B cell (primary cell): ENCODE results near the gene FBXL4. TPM values are rescaled to one million over a fixed set of nuclear protein-coding genes. Genes with fewer than 3 reads are reported as not detected.
A peak's percentile ranks its signal among the peaks of the same experiment; 100 is the strongest.

Source experiments
- ATAC-seq: fragments of 200-7000 bp; cut with Tn5 transposase; one replicate; pipeline ENCODE4 v1.10.0; 2021; ENCODE audit warnings: low read depth, mild to moderate bottlenecking, moderate number of reproducible peaks, moderate library complexity
- CTCF ChIA-PET: fragments of 350-600 bp; sonication (Branson Sonifier 250); formaldehyde crosslinking; loops from one replicate; lab custom pipeline; 2021; ENCODE audit warnings: antibody characterized with exemption, inconsistent platforms; lab: Charles Lee
- POLR2A ChIA-PET: fragments of 350-600 bp; sonication (Branson Sonifier 250); formaldehyde crosslinking; loops from one replicate; lab custom pipeline; 2021; ENCODE audit warnings: antibody characterized with exemption; lab: Charles Lee
- DNase-seq: peaks from one replicate; pipeline ENCODE4 v3.0.0; 2013
- H2AFZ ChIP-seq: 2 replicates; pipeline ENCODE4 v1.6.1; 2012; ENCODE audit warnings: mild to moderate bottlenecking, low read depth, low read length; ENCODE audit not compliant: insufficient read depth, poor library complexity, severe bottlenecking
- H3K27ac ChIP-seq, 2 donors: 1 replicate in 1 of 2; 2 replicates in 1 of 2; pipeline ENCODE4 v1.5.1; 2012 to 2013; ENCODE audit warnings: low read length in 2 of 2, mild to moderate bottlenecking in 2 of 2, moderate library complexity in 1 of 2
- H3K27me3 ChIP-seq, 4 experiments: fragments of 200-600 bp in 1 of 4; sonication (generic) in 1 of 4; replicated peaks in 1 of 4; 1 replicate in 2 of 4; 2 replicates in 2 of 4; pipeline versions ENCODE4 v1.6.1 to v1.7.0; 2013 to 2016; ENCODE audit warnings: low read length in 3 of 4, mild to moderate bottlenecking in 2 of 4, mixed read lengths in 1 of 4, moderate library complexity in 1 of 4; ENCODE audit not compliant: insufficient read depth in 4 of 4, control insufficient read depth in 3 of 4; ENCODE audit errors: control extremely low read depth in 1 of 4
- H3K36me3 ChIP-seq, 2 experiments: replicated peaks in 1 of 2; 1 replicate in 1 of 2; 2 replicates in 1 of 2; pipeline versions ENCODE4 v1.6.1 to v1.7.1; 2013; ENCODE audit warnings: low read length in 1 of 2; ENCODE audit not compliant: insufficient read depth in 2 of 2, control insufficient read depth in 1 of 2; ENCODE audit errors: control extremely low read depth in 1 of 2, extremely low read depth in 1 of 2
- H3K4me1 ChIP-seq, 2 donors: fragments of 200-600 bp in 1 of 2; sonication (generic) in 1 of 2; 1 replicate in 1 of 2; 2 replicates in 1 of 2; pipeline versions ENCODE4 v1.5.1 to v1.6.1; 2013 to 2017; ENCODE audit warnings: low read length in 2 of 2; ENCODE audit not compliant: control insufficient read depth in 2 of 2, insufficient read depth in 2 of 2
- H3K4me2 ChIP-seq: replicated peaks from 2 replicates; pipeline ENCODE3; 2012; ENCODE audit warnings: mild to moderate bottlenecking, low read depth, low read length; ENCODE audit not compliant: poor library complexity, severe bottlenecking
- H3K4me3 ChIP-seq, 5 experiments: fragments of 200-600 bp in 1 of 5; sonication (generic) in 1 of 5; 1 replicate in 3 of 5; 2 replicates in 2 of 5; pipeline versions ENCODE4 v1.5.1 to v1.7.0; 2011 to 2016; ENCODE audit warnings: low read length in 4 of 5, mild to moderate bottlenecking in 4 of 5, low read depth in 2 of 5, control low read depth in 1 of 5, moderate library complexity in 1 of 5; ENCODE audit not compliant: insufficient read depth in 1 of 5; ENCODE audit errors: control extremely low read depth in 1 of 5, extremely low read depth in 1 of 5
- H3K79me2 ChIP-seq: fragments of 200-600 bp; sonication (generic); one replicate; pipeline ENCODE4 v1.6.0; 2016; ENCODE audit warnings: low read length; ENCODE audit not compliant: control insufficient read depth, insufficient read depth
- H3K9ac ChIP-seq: fragments of 200-600 bp; sonication (generic); 2 replicates; pipeline ENCODE4 v1.6.1; 2017; ENCODE audit warnings: mild to moderate bottlenecking, low read length, moderate library complexity
- H3K9me3 ChIP-seq, 3 donors: one replicate each; pipeline versions ENCODE4 v1.6.1 to v1.7.1; 2013; ENCODE audit warnings: low read length in 2 of 3; ENCODE audit not compliant: control insufficient read depth in 2 of 3, insufficient read depth in 1 of 3; ENCODE audit errors: control extremely low read depth in 1 of 3
- H4K20me1 ChIP-seq: 2 replicates; pipeline ENCODE4 v1.6.0; 2012; ENCODE audit warnings: mild to moderate bottlenecking, low read length; ENCODE audit not compliant: insufficient read depth, control insufficient read depth, poor library complexity, severe bottlenecking
- H3K27ac Mint-ChIP-seq: one replicate; pipeline ENCODE4 v1.8.0; 2021; ENCODE audit warnings: mixed read lengths
- H3K27me3 Mint-ChIP-seq: one replicate; pipeline ENCODE4 v1.8.0; 2021; ENCODE audit warnings: mixed read lengths
- H3K4me1 Mint-ChIP-seq: one replicate; pipeline ENCODE4 v1.8.0; 2021; ENCODE audit warnings: mixed read lengths
- H3K4me3 Mint-ChIP-seq: one replicate; pipeline ENCODE4 v1.8.0; 2021; ENCODE audit warnings: mixed read lengths
- H3K9me3 Mint-ChIP-seq: one replicate; pipeline ENCODE4 v1.8.0; 2022; ENCODE audit warnings: mixed read lengths; ENCODE audit not compliant: insufficient read depth
- EZH2 ChIP-seq: IDR thresholded peaks from 2 replicates; pipeline ENCODE4 v1.6.1; 2012; ENCODE audit warnings: borderline replicate concordance, low read depth, mild to moderate bottlenecking, moderate library complexity, low read length; ENCODE audit not compliant: insufficient read depth, poor library complexity, severe bottlenecking
- WGBS: methylation state at CpG from one replicate; pipeline ENCODE4 v1.1.5; 2013; ENCODE audit warnings: missing lambda C conversion rate; ENCODE audit not compliant: insufficient coverage; 5-methylcytosine and 5-hydroxymethylcytosine counted together
- intact Hi-C: fragments of 100-400 bp; cut with micrococcal nuclease; formaldehyde crosslinking; loops from one replicate; pipeline ENCODE4 v1.10.0; 2022
- polyA plus RNA-seq: library from polyadenylated mRNA; depleted of rRNA; stranded (reverse); fragments of >200 nt; gene quantifications from 2 replicates; pipeline ENCODE4 v1.2.3, GENCODE V29; 2012
- total RNA-seq, 2 donors: library from RNA; stranded (reverse); fragments of 120-200 nt in 1 of 2; gene quantifications; 1 replicate in 1 of 2; 2 replicates in 1 of 2; pipeline versions ENCODE4 v1.2.3 to v1.2.4, GENCODE V29; 2013 to 2022
- TF ChIP-seq, protein P1 (sequence below): fragments of 200-600 bp; IDR thresholded peaks from one replicate; pipeline ENCODE4 v1.8.0; 2022; ENCODE audit warnings: antibody characterized with exemption, mild to moderate bottlenecking

Gene FBXL4
- total and polyA plus RNA-seq, 2 donors (not counting 1 experiment from before 2014, with no cell fraction given), result 9.2 to 22.0 TPM

DNA sequence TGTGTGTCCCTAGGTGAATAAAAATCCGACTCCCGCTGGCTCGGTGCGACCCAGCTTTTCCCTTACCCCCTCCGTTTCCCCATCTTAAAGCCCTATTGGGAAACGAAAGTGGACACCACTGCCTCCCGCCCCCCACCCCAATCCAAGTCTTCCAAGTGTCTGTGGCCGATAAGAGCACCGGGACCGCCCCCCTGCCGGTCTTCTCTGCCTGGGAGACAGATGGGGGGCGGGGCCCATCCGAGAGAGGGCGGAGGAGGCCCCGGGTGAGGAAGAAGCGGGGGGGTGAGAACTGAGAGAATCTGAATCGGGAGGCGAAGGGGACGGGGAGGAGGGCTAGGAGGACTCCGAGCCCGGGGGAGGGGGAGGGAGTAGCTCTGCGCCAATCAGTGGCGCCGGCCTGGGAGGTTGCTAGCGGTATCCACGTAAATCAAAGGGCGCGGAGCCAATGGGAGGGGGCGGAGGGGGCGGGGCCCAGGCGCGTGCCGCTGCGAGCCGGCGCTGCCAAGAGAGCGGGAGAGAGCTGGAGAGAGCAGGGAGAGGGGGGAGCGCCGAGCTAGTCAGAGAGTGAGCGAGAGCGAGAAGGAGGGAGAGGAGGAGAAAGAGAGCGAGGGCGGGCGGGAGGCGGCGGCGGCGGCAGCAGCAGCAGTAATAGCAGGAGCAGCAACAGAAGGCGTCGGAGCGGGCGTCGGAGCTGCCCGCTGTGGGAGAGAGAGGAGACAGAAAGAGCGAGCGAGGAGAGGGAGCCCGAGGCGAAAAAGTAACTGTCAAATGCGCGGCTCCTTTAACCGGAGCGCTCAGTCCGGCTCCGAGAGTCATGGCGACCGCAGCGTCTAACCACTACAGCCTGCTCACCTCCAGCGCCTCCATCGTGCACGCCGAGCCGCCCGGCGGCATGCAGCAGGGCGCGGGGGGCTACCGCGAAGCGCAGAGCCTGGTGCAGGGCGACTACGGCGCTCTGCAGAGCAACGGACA lies 113.4 kb downstream of the FBXL4 start, which contains the start of gene POU3F2:
Gene POU3F2, plus strand, starts transcription at position 515 of the 972 bp plus-strand sequence. Its CDS starts 300 bp downstream, at position 815.
- 1% methylated on average over 71 of the region's 83 CpGs for WGBS
- H3K27ac ChIP-seq, result no peak within 1 kb of the TSS
- Mint-ChIP-seq H3K9me3 (no peaks in the 10 kb centered on the region), H3K27me3 (peaks cover 77% of the 10 kb centered on the region), H3K27ac (peak within 1 kb of the TSS; percentile 63), H3K4me3 (peak within 1 kb of the TSS; percentile 92), H3K4me1 (peaks cover 45% of the 10 kb centered on the region)
- peaks cover 0 to 42% (median 0%) of the 10 kb centered on the region in 3 donors for H3K9me3 ChIP-seq
- H3K27me3 ChIP-seq, result peaks cover 0 to 81% (median 69%) of the 10 kb centered on the region in 4 experiments
- no peaks in the 10 kb centered on the region for H3K79me2 ChIP-seq
- H2AFZ ChIP-seq, result peak within 1 kb of the TSS; percentile 93
- peak within 1 kb of the TSS; percentile 77 for H3K9ac ChIP-seq
- H4K20me1 ChIP-seq, result no peaks in the 10 kb centered on the region
- H3K4me1 ChIP-seq, result peaks cover 49 to 60% of the 10 kb centered on the region in 2 donors
- ChIA-PET POLR2A (no interaction called here), CTCF (interaction anchor here (1.2 to 1.3 kb wide), 2 partner anchors 11 to 285 kb away, joined by 4 to 6 read pairs; no protein-coding TSS in a partner anchor)
- peak within 1 kb of the TSS; percentile 48 to 82 (median 59) for H3K4me3 ChIP-seq
- DNase-seq (peak; percentile 79), ATAC-seq (peak; percentile 86)
- H3K4me2 ChIP-seq, result peak within 1 kb of the TSS; percentile 100
- TF ChIP-seq EZH2, result peak; percentile 28
- TF ChIP-seq, protein P1, sequence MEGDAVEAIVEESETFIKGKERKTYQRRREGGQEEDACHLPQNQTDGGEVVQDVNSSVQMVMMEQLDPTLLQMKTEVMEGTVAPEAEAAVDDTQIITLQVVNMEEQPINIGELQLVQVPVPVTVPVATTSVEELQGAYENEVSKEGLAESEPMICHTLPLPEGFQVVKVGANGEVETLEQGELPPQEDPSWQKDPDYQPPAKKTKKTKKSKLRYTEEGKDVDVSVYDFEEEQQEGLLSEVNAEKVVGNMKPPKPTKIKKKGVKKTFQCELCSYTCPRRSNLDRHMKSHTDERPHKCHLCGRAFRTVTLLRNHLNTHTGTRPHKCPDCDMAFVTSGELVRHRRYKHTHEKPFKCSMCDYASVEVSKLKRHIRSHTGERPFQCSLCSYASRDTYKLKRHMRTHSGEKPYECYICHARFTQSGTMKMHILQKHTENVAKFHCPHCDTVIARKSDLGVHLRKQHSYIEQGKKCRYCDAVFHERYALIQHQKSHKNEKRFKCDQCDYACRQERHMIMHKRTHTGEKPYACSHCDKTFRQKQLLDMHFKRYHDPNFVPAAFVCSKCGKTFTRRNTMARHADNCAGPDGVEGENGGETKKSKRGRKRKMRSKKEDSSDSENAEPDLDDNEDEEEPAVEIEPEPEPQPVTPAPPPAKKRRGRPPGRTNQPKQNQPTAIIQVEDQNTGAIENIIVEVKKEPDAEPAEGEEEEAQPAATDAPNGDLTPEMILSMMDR, result no peak
- intact Hi-C loops, result loop anchor here (1.0 to 10.0 kb wide), 2 partner anchors 113 to 1910 kb away; partner anchors contain the start of genes FBXL4 and KLHL32
- no peaks in the 10 kb centered on the region for H3K36me3 ChIP-seq
